Mammary epithelial cell (primary cell): ENCODE measurements around the gene ANO2.

Source experiments
- EZH2 ChIP-seq: IDR thresholded peaks from 2 replicates; pipeline ENCODE4 v1.6.1; 2012; ENCODE audit warnings: low read length, inconsistent platforms, borderline replicate concordance
- TF ChIP-seq, protein P1 (sequence below), 2 donors: IDR thresholded peaks in 1 of 2; conservative IDR thresholded peaks in 1 of 2; 2 replicates each; pipeline ENCODE4 v1.5.1; 2011 to 2012; ENCODE audit warnings: inconsistent platforms in 2 of 2, low read length in 2 of 2, mild to moderate bottlenecking in 2 of 2, control low read depth in 1 of 2, low read depth in 1 of 2; ENCODE audit not compliant: insufficient read depth in 1 of 2; ENCODE audit errors: extremely low read depth in 1 of 2

DNA sequence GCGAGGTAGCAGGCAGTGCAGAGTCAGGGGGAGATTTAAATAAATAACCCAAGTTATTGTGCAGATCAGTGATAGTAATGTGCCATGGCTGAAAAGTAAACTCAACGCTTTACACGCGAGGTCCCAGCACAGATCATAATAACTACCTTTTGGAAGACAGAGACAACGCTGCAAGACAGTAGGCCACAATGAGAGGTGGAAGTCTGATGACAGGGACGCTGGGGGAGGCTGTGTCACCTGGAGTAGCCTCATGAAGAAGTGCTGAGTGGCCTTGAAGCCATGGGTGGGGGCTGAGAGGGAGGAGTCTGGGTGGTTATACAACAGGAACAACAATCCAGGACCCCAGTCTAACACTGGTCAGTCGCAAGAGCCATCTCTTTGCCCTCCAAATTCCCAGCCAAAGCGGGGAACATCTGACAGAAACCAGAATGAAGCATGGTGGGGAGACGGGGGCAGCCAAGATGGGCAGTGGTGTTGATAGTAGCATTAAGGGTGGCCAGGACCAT lies 28.2 kb downstream of the ANO2 start:
- TF ChIP-seq, protein P1, sequence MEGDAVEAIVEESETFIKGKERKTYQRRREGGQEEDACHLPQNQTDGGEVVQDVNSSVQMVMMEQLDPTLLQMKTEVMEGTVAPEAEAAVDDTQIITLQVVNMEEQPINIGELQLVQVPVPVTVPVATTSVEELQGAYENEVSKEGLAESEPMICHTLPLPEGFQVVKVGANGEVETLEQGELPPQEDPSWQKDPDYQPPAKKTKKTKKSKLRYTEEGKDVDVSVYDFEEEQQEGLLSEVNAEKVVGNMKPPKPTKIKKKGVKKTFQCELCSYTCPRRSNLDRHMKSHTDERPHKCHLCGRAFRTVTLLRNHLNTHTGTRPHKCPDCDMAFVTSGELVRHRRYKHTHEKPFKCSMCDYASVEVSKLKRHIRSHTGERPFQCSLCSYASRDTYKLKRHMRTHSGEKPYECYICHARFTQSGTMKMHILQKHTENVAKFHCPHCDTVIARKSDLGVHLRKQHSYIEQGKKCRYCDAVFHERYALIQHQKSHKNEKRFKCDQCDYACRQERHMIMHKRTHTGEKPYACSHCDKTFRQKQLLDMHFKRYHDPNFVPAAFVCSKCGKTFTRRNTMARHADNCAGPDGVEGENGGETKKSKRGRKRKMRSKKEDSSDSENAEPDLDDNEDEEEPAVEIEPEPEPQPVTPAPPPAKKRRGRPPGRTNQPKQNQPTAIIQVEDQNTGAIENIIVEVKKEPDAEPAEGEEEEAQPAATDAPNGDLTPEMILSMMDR (conservative IDR thresholded peaks at IDR 0.05 in 1 of 2, IDR thresholded peaks at IDR 0.05 in 1 of 2; ENCODE audit: extremely low read depth in 1 of 2, insufficient read depth in 1 of 2, low read depth in 1 of 2, low read length in 2 of 2) = no peak
- TF ChIP-seq EZH2 = no peak
